SU-DHL-6 (cell line): Measurements from ENCODE around the gene PRKN.

Source experiments
- H2AFZ ChIP-seq: fragments of 200-600 bp; sonication (generic); 2 replicates; pipeline ENCODE4 v1.6.1; 2014; ENCODE audit warnings: low read depth, mild to moderate bottlenecking, moderate library complexity, mixed read lengths, antibody characterized with exemption, low read length; ENCODE audit not compliant: severe bottlenecking
- H3F3A ChIP-seq: fragments of 200-600 bp; shearing (Covaris generic); 2 replicates; pipeline ENCODE4 v1.6.0; 2016; ENCODE audit warnings: antibody characterized with exemption, mild to moderate bottlenecking; ENCODE audit not compliant: insufficient read depth
- H3K27ac ChIP-seq: fragments of 200-600 bp; sonication (generic); 2 replicates; pipeline ENCODE4 v1.5.1; 2016; ENCODE audit warnings: low read depth, mild to moderate bottlenecking, low read length, moderate library complexity, mixed read lengths
- H3K27me3 ChIP-seq: fragments of 200-600 bp; sonication (generic), shearing (Covaris generic); 2 replicates; pipeline ENCODE4 v1.6.0; 2014; ENCODE audit warnings: mild to moderate bottlenecking, low read length
- H3K36me3 ChIP-seq: fragments of 200-600 bp; sonication (generic); 2 replicates; pipeline ENCODE4 v1.6.1; 2014; ENCODE audit warnings: mild to moderate bottlenecking, low read length, mixed read lengths
- H3K4me2 ChIP-seq: fragments of 300-600, 200-600 bp; shearing (Covaris generic), sonication (generic); 2 replicates; pipeline ENCODE4 v1.6.0; 2014; ENCODE audit warnings: low read length, low read depth, mild to moderate bottlenecking; ENCODE audit not compliant: poor library complexity, severe bottlenecking
- H3K4me3 ChIP-seq: fragments of 200-600 bp; sonication (generic); 2 replicates; pipeline ENCODE4 v1.5.1; 2014; ENCODE audit warnings: antibody characterized with exemption, low read length, mild to moderate bottlenecking, mixed read lengths; ENCODE audit not compliant: insufficient read depth, poor library complexity, severe bottlenecking
- H3K79me2 ChIP-seq: fragments of 200-600 bp; sonication (generic); 2 replicates; pipeline ENCODE4 v1.6.1; 2014; ENCODE audit warnings: mild to moderate bottlenecking, low read length, moderate library complexity; ENCODE audit not compliant: insufficient read depth
- H3K9ac ChIP-seq: fragments of 200-600 bp; sonication (generic); 2 replicates; pipeline ENCODE4 v1.7.0; 2014; ENCODE audit warnings: mild to moderate bottlenecking, low read length
- H3K9me2 ChIP-seq: fragments of 200-600 bp; sonication (generic); replicated peaks from 2 replicates; pipeline ENCODE4 v1.6.1; 2014; ENCODE audit warnings: low read length; ENCODE audit not compliant: insufficient read depth
- H3K9me3 ChIP-seq: fragments of 200-600 bp; sonication (generic); 2 replicates; pipeline ENCODE4 v1.6.1; 2014; ENCODE audit warnings: low read length, mixed read lengths; ENCODE audit not compliant: insufficient read depth
- H4K20me1 ChIP-seq: fragments of 200-600 bp; sonication (generic); 2 replicates; pipeline ENCODE4 v1.6.1; 2014; ENCODE audit warnings: low read depth, mild to moderate bottlenecking, antibody characterized with exemption, low read length, moderate library complexity, mixed read lengths
- CTCF ChIP-seq: fragments of 200-600 bp; sonication (generic); IDR thresholded peaks from one replicate; pipeline ENCODE4 v1.5.1; 2017; ENCODE audit warnings: antibody characterized with exemption, mild to moderate bottlenecking, low read length, moderate library complexity; ENCODE audit not compliant: insufficient read depth, poor library complexity, severe bottlenecking
- EZH2phosphoT487 ChIP-seq: fragments of 200-600 bp; sonication (generic), shearing (Covaris generic); conservative IDR thresholded peaks from 2 replicates; pipeline ENCODE4 v1.6.1; 2018; ENCODE audit warnings: mild to moderate bottlenecking, antibody characterized with exemption, low read length, moderate library complexity, mixed read lengths

The PRKN gene

GRCh38 chr6:162622572-162622971, 105.0 kb downstream of the PRKN start:
- Histone ChIP-seq H3K4me2 (no peak overlapping the region), H3K9ac (no peak overlapping the region), H3K27ac (no peak overlapping the region), H4K20me1 (no peaks in the 10 kb centered on the region), H2AFZ (no peak overlapping the region), H3K79me2 (no peaks in the 10 kb centered on the region), H3K36me3 (no peaks in the 10 kb centered on the region), H3F3A (no peaks in the 10 kb centered on the region), H3K9me2 (no peaks in the 10 kb centered on the region), H3K4me3 (no peak overlapping the region), H3K9me3 (no peaks in the 10 kb centered on the region), H3K27me3 (no peaks in the 10 kb centered on the region)
- TF ChIP-seq CTCF (no peak), EZH2phosphoT487 (no peak)

DNA sequence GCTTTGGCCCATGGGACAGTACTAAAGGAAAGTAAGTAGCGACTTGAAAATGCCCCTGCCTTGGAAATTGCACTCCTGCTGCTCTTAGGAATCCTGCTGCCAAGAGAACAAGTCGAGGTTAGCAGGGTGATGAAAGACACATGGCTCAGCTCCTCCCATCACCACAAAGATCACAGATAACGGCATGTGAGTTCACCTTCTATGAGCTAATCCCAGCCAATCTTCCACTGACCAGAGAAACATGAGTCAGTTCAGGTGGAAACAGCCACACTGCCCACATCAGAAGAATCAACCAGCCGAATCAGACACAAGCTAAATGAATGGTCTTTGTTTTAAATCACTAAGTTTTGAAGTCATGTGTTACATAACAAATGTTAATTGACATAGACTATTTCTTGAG, 106.3 kb downstream of the PRKN start:
- Histone ChIP-seq H3K27me3 (no peaks in the 10 kb centered on the region), H2AFZ (no peak overlapping the region), H3K9me3 (no peaks in the 10 kb centered on the region), H3F3A (no peaks in the 10 kb centered on the region), H3K4me3 (no peak overlapping the region), H3K36me3 (no peaks in the 10 kb centered on the region), H3K9me2 (no peaks in the 10 kb centered on the region), H3K27ac (no peak overlapping the region), H3K9ac (no peak overlapping the region), H3K79me2 (no peaks in the 10 kb centered on the region), H4K20me1 (no peaks in the 10 kb centered on the region), H3K4me2 (no peak overlapping the region)
- no peak for TF ChIP-seq CTCF
- TF ChIP-seq EZH2phosphoT487: no peak

- no peak for TF ChIP-seq EZH2phosphoT487
- no peak for TF ChIP-seq CTCF
- H3K4me3 ChIP-seq: no peak overlapping the region
- H3K36me3 ChIP-seq: no peaks in the 10 kb centered on the region
- H4K20me1 ChIP-seq: no peaks in the 10 kb centered on the region
- no peaks in the 10 kb centered on the region for H3K27me3 ChIP-seq
- H2AFZ ChIP-seq: no peak overlapping the region
- no peaks in the 10 kb centered on the region for H3K9me2 ChIP-seq
- H3K4me2 ChIP-seq: no peak overlapping the region
- H3F3A ChIP-seq: no peaks in the 10 kb centered on the region
- no peak overlapping the region for H3K27ac ChIP-seq
- no peak overlapping the region for H3K9ac ChIP-seq
- no peaks in the 10 kb centered on the region for H3K79me2 ChIP-seq
- no peaks in the 10 kb centered on the region for H3K9me3 ChIP-seq
Measured at GRCh38 chr6:162620073-162620472, 107.5 kb downstream of the PRKN start.
